Left hindlimb (tissue), 1 donor: ENCODE data around the gene GRAMD1B.

Experiments
- DNase-seq: peaks from one replicate; pipeline ENCODE4 v3.0.0-alpha.2; 2018

GRAMD1B gene

DNA sequence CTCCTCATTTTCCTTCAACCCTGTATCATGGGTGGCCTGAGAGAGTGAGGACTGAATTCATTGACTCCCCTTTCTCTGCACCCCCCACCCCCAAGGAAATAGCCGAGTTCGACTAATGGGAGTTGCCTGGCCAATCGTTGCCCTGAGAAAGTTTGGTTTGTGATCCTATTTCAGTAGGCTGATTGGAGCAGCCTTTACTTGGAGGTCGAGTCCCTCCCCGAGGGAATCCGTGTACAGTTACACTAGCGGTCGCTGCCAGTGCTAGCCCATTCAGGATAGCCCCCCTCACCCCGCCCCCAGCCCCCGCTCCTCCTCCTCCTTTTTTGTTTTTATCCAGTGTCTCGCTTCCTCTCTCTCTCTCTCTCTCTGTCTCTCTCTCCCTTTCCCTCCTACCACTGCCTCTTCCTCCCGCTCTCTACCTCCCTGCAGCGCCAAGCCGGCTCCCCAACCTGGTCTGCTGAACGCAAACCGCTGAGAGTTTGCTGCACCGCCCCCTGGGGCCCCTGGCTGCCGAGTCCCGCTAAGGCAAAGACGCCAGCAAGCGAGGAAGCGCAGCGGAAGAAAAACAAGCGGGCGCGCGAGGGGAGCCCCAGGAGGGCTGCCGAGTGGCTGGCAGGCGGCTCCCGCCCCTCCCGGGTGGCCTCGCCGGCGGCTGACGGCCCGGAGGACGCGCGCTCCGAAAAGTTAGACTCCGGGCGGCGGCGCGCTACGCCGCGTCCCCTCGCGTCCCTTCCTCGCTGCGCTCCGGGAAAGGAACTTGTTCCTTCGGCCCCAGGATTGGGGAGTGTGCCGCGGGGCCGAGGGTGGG lies at the start of gene GRAMD1B:
Gene GRAMD1B (plus strand): TSS at position 357 of the 808 bp plus-strand sequence. CDS start 524 bp downstream, outside the sequence.
- peak; percentile 79 for DNase-seq

DNA sequence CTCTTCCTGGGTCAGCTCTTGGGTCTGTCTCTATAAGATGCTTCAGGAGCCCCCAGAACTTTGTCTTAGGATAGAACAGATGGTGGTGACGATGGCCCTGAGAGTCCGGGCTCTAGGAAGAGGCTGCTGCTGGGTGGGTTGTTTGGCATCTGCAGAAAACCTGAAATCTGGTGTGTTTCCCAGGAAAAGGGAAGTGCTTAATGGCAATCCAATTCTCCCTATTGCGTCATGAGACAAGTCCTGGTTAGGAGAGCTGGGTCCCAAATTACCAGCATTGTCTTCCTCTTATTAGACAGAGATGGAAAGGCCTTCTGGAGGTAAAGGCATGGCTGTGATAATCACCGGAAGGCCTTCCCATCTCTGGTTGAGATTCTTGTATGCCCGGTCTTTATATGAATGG lies 48.9 kb upstream of the GRAMD1B start:
- no peak for DNase-seq

DNA sequence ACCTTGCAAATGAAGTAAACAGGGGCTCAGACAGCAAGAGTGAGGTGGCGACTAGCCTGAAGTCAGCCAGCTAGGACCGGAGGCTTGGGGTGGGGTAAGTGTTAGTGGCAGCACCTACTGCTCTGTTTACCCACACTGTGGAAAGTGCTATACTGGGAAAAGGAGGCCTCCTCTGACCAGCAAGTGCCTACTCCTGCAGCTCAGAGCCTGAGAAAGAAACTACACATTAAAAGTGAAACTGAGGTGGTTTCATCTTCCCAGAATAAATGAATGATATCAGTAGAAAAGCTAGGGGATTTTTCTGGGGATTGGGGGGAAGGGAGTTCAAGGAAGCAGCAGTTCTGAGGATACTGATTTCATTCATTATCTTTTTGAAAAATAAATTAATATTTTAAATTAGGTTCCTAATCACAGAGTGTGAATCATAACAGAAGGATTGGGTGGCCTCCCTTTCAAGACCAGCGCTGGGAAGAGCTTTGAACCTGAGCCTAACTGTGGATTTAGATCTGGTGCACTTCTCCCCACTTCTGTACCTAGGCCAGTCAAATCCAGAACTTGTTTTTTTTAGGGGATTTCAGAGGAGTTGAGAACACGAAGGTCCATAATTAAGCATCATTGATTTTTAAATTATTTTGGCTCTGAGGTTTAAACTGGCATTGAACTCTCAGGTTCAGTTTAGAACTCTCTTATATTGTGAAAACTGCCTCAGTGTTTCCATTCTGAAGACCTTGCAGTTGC lies 48.1 kb upstream of the GRAMD1B start:
- no peak for DNase-seq

GRCh38 chr11:123382555-123383074 lies 47.5 kb upstream of the GRAMD1B start:
- no peak for DNase-seq

DNA sequence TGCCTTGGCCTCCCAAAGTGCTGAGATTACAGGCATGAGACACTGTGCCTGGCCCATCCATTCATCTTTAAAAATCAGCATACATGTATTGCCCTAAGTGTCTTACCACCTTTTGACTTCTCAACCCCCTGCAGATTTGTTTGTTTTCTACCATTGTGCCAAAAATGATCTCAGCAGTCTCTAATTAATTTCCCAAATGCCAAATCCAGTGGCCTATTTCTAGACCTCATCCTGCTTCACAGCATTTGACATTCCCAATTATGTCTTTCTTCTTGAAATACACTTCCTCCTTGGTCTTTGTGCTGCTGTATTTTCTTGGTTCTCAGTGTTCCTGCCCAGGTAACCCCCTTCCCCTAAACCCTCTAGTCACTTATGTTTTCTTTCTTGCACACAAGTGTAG lies 46.0 kb upstream of the GRAMD1B start:
- no peak for DNase-seq

DNA sequence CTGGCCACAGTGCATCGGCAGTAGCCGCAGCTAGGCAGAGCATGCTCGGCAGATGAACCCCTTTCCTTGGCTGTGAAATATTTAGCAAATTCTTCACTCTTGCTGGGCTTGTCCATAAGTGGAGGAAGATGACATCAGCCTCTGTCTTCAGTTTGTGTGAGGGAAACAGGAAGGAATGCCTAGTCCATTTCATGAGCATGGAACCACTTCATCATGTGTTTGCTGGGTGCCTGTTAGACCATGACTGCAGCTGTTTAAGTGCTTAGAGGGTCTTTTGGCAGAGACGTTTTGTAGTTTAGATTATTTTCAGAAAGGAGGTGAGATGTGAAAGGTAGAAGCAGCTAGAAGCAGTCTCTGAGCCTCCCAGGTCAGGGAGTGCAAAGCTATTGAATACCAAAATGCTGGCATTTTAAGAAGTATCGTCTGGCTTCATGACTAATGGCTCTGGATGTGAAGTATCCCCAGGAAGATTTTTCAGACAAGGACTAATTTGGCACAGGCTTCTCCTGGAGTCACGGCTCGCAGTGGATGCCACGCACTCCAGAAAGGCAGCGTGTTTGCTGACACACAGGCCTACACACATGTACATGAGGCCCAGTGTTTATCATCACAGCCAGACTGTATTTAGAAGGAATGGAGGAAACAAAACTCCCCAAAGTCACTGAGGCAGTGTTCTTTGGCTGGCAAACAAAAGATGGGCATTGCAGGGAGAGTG lies 43.1 kb upstream of the GRAMD1B start:
- no peak for DNase-seq

GRCh38 chr11:123388640-123389039 lies 41.4 kb upstream of the GRAMD1B start:
- DNase-seq: no peak

DNA sequence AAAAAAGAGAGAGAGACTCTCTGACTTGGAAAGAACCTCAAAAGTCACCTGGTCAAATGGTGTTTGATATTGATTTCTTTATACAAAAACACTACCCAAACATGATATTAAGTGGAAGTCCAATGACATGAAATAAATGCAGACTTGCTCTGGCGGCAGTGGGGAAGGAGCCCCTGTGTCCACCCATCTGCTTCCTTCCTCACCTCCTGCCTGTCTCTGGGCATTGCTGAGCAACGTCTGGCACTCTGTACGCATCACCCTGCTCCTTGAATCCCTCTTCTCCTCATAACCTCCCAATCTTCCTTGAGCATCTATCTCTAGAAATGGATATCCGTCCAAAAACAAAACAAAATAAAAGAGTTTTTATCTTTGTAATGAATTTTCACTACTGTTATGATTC lies 39.9 kb upstream of the GRAMD1B start:
- no peak for DNase-seq

- no peak for DNase-seq
Observed at GRCh38 chr11:123391646-123392348, 38.3 kb upstream of the GRAMD1B start.

GRCh38 chr11:123392431-123392830 lies 37.6 kb upstream of the GRAMD1B start:
- no peak for DNase-seq

DNA sequence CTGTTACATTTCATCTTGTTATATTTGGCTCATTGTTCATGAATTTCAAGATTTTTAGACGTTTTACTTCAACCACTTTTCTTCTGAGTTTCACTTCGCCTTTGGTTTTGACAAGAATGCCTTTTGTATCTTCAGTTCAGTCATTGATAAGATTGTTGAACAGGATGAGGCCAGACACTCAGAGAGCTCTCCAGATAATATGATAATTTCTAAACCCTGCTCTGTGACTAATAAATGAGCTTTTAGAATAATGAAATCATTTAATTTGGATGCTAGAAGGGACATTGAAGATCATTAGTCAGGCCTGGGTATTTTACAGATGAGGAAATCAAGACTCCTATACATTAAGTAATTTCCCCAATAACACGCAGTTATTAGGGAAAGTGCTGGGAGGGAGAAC lies 37.2 kb upstream of the GRAMD1B start:
- no peak for DNase-seq

GRCh38 chr11:123393312-123393927 lies 36.6 kb upstream of the GRAMD1B start:
- DNase-seq: no peak

DNA sequence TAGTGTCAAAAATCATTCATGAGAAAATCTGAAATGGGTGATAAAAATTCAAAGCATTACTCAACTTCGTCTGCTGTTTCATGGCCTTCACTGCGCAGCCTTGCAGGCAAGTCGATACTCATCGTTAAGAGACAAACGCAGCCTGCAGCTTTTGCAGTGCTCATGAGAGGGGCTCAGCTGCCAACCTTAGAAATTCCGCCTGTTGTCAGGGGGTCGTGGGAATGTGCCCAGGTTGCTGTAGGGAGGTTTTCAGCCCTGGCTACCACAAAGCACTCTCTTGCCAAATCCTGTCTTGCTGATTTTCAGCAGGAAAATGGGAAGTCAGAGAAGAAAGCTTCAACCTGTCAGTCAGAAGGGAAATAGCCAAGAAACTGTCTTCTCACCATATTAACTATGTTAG lies 25.4 kb upstream of the GRAMD1B start:
- DNase-seq: no peak

DNA sequence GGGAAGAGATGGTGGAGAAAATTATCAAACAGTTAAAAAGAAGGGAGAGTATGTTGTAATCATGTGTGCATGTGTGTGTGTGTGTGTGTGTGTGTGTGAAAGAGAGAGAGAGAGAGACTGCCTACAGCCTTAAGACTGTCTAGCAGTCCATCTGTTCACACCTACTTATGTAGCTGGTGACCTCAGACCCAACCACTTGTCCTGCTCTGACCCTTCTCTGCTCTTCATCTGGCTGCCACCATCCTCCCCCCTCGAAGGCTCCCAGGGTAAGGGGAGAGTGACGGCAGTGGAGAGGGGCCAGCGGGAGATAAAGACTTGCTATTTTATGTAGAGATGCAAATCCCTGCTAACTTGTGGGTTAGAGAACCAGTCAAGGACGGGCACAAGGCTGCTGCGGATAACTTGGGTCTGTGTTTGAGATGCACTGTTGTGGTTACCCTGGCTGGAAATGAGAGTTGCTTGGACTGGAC lies 24.9 kb upstream of the GRAMD1B start:
- no peak for DNase-seq

DNA sequence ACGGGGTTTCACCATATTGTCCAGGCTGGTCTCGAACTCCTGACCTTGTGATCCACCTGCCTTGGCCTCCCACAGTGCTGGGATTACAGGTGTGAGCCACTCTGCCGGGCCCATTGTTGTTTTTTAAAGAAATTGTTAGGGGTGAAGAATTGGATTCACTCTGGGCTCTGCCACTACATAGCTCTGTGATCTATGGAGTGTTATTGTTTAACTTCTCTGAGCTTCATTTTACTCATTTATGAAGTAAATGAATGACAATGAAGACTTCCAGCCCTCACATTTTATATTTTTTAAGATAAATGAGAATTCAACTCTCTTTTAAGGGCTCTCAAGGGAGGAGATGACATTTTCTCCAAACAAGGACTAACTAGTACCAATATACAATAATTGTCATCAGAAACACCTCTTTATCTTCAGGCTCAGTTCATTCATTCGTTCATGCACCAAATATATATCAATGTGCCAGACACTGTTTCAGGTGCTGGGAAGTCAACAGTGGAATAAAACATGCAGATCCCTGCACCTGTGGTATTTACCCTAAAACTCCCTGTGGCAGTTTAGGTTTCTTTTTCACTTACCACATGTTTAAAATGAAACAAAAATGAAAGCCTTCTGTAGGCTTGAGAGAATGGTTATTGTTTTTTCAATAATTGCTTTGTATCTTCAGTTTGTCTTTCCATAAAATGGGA lies 23.5 kb upstream of the GRAMD1B start:
- no peak for DNase-seq

DNA sequence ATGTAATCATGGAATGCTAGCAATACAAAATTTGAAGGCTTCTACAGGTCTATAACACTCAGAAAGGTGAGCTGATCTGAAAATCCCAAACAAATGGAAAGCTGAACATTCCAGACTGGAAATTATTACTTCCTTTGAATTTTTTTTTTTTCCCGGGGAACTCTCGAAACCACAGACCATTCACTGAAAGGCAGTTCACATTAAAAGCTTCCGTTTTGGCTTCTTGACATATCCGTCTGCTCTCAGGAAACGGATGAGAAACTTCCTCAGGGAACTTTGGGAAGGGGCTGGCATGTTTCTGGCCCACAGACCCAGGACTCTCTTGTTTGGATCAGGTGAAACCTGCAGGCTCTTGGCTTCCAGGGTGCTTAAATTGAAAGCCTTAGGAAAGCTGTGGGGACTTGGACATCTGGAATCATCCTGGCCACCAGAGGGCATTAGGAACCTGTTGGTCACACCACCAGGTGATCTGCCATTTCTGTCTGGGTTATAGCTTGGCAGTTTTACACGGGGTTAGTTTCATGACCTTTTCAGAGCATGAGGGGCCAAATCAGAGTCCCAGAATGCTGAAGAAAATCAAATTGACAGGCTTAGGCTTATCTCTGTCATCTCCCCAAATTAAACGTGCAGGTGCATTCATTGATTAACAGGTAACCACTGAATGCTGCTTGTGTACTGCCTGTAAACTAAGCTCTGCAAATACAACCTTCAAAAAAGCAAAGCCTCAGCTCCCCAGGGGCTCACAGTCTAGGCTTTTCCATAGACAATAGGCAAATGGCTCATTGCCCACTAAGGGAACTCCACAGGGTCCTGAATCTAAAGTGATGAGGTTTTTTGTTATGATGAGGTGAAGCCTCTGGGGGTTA lies 22.7 kb upstream of the GRAMD1B start:
- DNase-seq: peak; percentile 45

- DNase-seq: no peak
Observed at GRCh38 chr11:123407996-123408597, 22.0 kb upstream of the GRAMD1B start.

DNA sequence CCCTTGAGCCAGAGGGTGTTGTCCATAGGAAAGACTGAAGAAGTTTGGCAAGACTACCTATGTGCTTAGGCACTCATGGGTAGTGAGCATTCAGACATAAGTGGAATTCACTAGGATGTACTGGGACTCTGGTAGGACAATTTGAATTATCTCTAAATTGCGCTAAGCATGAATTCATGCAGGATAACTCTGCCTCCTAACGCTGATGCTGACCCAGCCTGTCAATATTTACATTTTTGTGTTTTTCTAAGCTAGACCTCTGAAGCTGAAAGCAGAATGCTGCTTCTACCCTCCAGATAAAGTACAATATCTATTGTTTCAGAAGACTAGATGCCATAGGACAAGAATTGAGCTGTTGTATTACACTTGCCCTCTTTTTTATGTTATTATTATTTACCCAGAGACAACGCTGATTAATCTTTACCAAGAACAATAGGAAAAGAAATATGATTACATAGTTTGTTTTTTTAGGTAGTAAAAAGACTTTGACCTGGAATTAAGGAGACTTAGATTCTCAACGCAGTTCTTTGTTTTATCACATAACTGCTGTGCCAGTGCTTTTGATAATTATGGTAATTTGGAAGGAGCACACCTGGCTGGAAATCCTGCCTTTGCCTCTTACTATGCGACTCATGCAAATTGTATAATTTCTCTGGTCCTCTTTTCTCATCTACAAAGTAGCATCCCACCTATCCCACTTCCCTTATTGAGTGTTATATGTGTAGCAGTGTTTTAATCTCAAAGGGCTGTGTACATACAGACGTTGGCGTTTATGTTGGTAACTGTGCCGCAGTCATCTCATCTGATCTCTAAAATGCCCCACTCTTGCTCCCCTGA lies 21.2 kb upstream of the GRAMD1B start:
- no peak for DNase-seq
